Large intestine (tissue), 3 donors: Measurements from ENCODE around the gene RPS6KA3. TPM values are rescaled to one million over a fixed set of nuclear protein-coding genes. Genes with fewer than 3 reads are reported as not detected.

Source experiments
- DNase-seq, 2 donors: peaks; one replicate each; pipeline versions ENCODE4 v3.0.0 to v3.0.0-alpha.2; 2013
- H3K27ac ChIP-seq: one replicate; pipeline ENCODE4 v1.5.1; 2013; ENCODE audit warnings: low read length
- H3K27me3 ChIP-seq: 2 replicates; pipeline ENCODE4 v1.6.1; 2013; ENCODE audit warnings: low read length; ENCODE audit not compliant: control insufficient read depth, insufficient read depth
- H3K36me3 ChIP-seq: 2 replicates; pipeline ENCODE4 v1.6.1; 2013; ENCODE audit warnings: low read length; ENCODE audit not compliant: control insufficient read depth, insufficient read depth
- H3K4me1 ChIP-seq: one replicate; pipeline ENCODE4 v1.6.1; 2013; ENCODE audit warnings: low read length; ENCODE audit not compliant: control insufficient read depth, insufficient read depth
- H3K4me3 ChIP-seq: one replicate; pipeline ENCODE4 v1.5.1; 2013; ENCODE audit warnings: low read length
- H3K9me3 ChIP-seq: one replicate; pipeline ENCODE4 v1.6.1; 2013; ENCODE audit warnings: mild to moderate bottlenecking, low read depth, low read length, moderate library complexity; ENCODE audit not compliant: control insufficient read depth
- WGBS: methylation state at CpG from one replicate; pipeline ENCODE4 v1.1.5; 2013; ENCODE audit warnings: low lambda C conversion rate; ENCODE audit not compliant: insufficient coverage; 5-methylcytosine and 5-hydroxymethylcytosine counted together
- polyA plus RNA-seq: library from polyadenylated mRNA; unstranded; fragments of 120-200 nt; gene quantifications from one replicate; pipeline ENCODE4 v1.2.1, GENCODE V29; 2013

Gene RPS6KA3
- polyA plus RNA-seq, 1 donor: 43.2 TPM

GRCh38 chrX:20267931-20268701 lies 1.4 kb upstream of the RPS6KA3 start:
- no CpG with 5 or more reads among the region's 54 CpGs for WGBS

GRCh38 chrX:20267607-20267930 lies 860 bp upstream of the RPS6KA3 start:
- WGBS: no CpG with 5 or more reads among the region's 14 CpGs
- Histone ChIP-seq H3K4me1 (peaks cover 4% of the 10 kb centered on the region), H3K4me3 (peak overlapping the region; percentile 92), H3K9me3 (no peaks in the 10 kb centered on the region), H3K36me3 (no peaks in the 10 kb centered on the region), H3K27me3 (no peaks in the 10 kb centered on the region), H3K27ac (peak overlapping the region; percentile 75)
- DNase-seq: no peak

More at GRCh38 chrX:20267931-20268701, 1.4 kb upstream of the RPS6KA3 start:
- DNase-seq: peak in 1 of 2 donors; percentile 53
- H3K9me3 ChIP-seq: no peaks in the 10 kb centered on the region
- H3K4me3 ChIP-seq: peak overlapping the region; percentile 92
- H3K27ac ChIP-seq: no peak overlapping the region
- no peaks in the 10 kb centered on the region for H3K27me3 ChIP-seq
- H3K36me3 ChIP-seq: no peaks in the 10 kb centered on the region
- peaks cover 4% of the 10 kb centered on the region for H3K4me1 ChIP-seq

- WGBS: no CpG with 5 or more reads among the region's 75 CpGs
- DNase-seq: peak in 1 of 2 donors; percentile 35
- Histone ChIP-seq H3K27me3 (no peaks in the 10 kb centered on the region), H3K27ac (peak overlapping the region; percentile 89), H3K9me3 (no peaks in the 10 kb centered on the region), H3K4me1 (peaks cover 4% of the 10 kb centered on the region), H3K4me3 (peak overlapping the region; percentile 76), H3K36me3 (no peaks in the 10 kb centered on the region)
Observed at GRCh38 chrX:20265726-20266681, 705 bp downstream of the RPS6KA3 start.

- DNase-seq: peak in 1 of 2 donors; percentile 72
- WGBS: no CpG with 5 or more reads among the region's 26 CpGs
- no peaks in the 10 kb centered on the region for H3K27me3 ChIP-seq
- no peaks in the 10 kb centered on the region for H3K9me3 ChIP-seq
- peak overlapping the region; percentile 89 for H3K27ac ChIP-seq
- no peaks in the 10 kb centered on the region for H3K36me3 ChIP-seq
- peak overlapping the region; percentile 76 for H3K4me3 ChIP-seq
- H3K4me1 ChIP-seq: peaks cover 4% of the 10 kb centered on the region
Observed at GRCh38 chrX:20265221-20265725, 1.4 kb downstream of the RPS6KA3 start.

GRCh38 chrX:20263474-20263873 lies 3.2 kb downstream of the RPS6KA3 start:
- Histone ChIP-seq H3K9me3 (no peaks in the 10 kb centered on the region), H3K4me1 (peaks cover 4% of the 10 kb centered on the region), H3K27ac (peak overlapping the region; percentile 21), H3K4me3 (no peak overlapping the region), H3K27me3 (no peaks in the 10 kb centered on the region), H3K36me3 (no peaks in the 10 kb centered on the region)
- no CpG with 5 or more reads among the region's 2 CpGs for WGBS
- peak in 1 of 2 donors; percentile 11 for DNase-seq

- Histone ChIP-seq H3K9me3 (no peaks in the 10 kb centered on the region), H3K27ac (no peak overlapping the region), H3K27me3 (no peaks in the 10 kb centered on the region), H3K4me3 (no peak overlapping the region), H3K36me3 (no peaks in the 10 kb centered on the region), H3K4me1 (peaks cover 4% of the 10 kb centered on the region)
- DNase-seq: no peak
- no CpG with 5 or more reads among the region's 2 CpGs for WGBS
Observed at GRCh38 chrX:20260885-20261284, 5.8 kb downstream of the RPS6KA3 start.

- H3K4me1 ChIP-seq: no peaks in the 10 kb centered on the region
- no peaks in the 10 kb centered on the region for H3K36me3 ChIP-seq
- no peaks in the 10 kb centered on the region for H3K27me3 ChIP-seq
- no peak overlapping the region for H3K27ac ChIP-seq
- no CpG with 5 or more reads among the region's 4 CpGs for WGBS
- H3K4me3 ChIP-seq: no peak overlapping the region
- no peak for DNase-seq
- H3K9me3 ChIP-seq: no peaks in the 10 kb centered on the region
Observed at GRCh38 chrX:20254712-20255299, 11.9 kb downstream of the RPS6KA3 start.

GRCh38 chrX:20253232-20253543 lies 13.5 kb downstream of the RPS6KA3 start:
- no peak overlapping the region for H3K27ac ChIP-seq

GRCh38 chrX:20252381-20253231 lies 14.1 kb downstream of the RPS6KA3 start:
- peak; percentile 9 to 21 for DNase-seq

More at GRCh38 chrX:20253232-20253543, 13.5 kb downstream of the RPS6KA3 start:
- Histone ChIP-seq H3K36me3 (no peaks in the 10 kb centered on the region), H3K27me3 (no peaks in the 10 kb centered on the region), H3K4me1 (no peaks in the 10 kb centered on the region), H3K4me3 (no peak overlapping the region), H3K9me3 (no peaks in the 10 kb centered on the region)
- WGBS: no CpG with 5 or more reads among the region's 1 CpG
- no peak for DNase-seq

More at GRCh38 chrX:20252381-20253231, 14.1 kb downstream of the RPS6KA3 start:
- no peaks in the 10 kb centered on the region for H3K4me1 ChIP-seq
- H3K4me3 ChIP-seq: no peak overlapping the region
- no peaks in the 10 kb centered on the region for H3K27me3 ChIP-seq
- no CpG with 5 or more reads among the region's 6 CpGs for WGBS
- H3K27ac ChIP-seq: no peak overlapping the region
- H3K9me3 ChIP-seq: no peaks in the 10 kb centered on the region
- H3K36me3 ChIP-seq: no peaks in the 10 kb centered on the region
